GM12878 (cell line): ENCODE results near the gene MUSTN1. TPM values are rescaled to one million over a fixed set of nuclear protein-coding genes. Genes with fewer than 3 reads are reported as not detected.

ENCODE experiments used
- ATAC-seq: fragments of 200-7000 bp; cut with Tn5 transposase; 3 replicates; pipeline ENCODE4 v1.9.1; 2020; ENCODE audit warnings: mild to moderate bottlenecking, moderate library complexity
- BruUV-seq: library from RNA; stranded (reverse); fragments of 400-500 nt; replicated peaks from 2 replicates; lab custom pipeline; 2021; lab: Mats Ljungman, UMichigan
- CTCF ChIA-PET: fragments of 300-600 bp; sonication (Branson Sonifier 250); formaldehyde crosslinking; extraction: SDS; loops from one replicate; lab custom pipeline; 2021; ENCODE audit warnings: inconsistent platforms; lab: Yijun Ruan, JAX
- POLR2A ChIA-PET: fragments of 350-600 bp; formaldehyde crosslinking; extraction: SDS; loops from one replicate; lab custom pipeline; 2021; ENCODE audit warnings: inconsistent platforms; lab: Charles Lee
- RAD21 ChIA-PET: fragments of 300-600 bp; sonication (Branson Sonifier 250); formaldehyde crosslinking; loops from one replicate; lab custom pipeline; 2023; ENCODE audit warnings: antibody characterized with exemption; ENCODE audit not compliant: unreplicated experiment; lab: Charles Lee
- SMC1A ChIA-PET: fragments of 300-600 bp; sonication (Branson Sonifier 250); formaldehyde crosslinking; loops from one replicate; lab custom pipeline; 2023; ENCODE audit not compliant: unreplicated experiment, uncharacterized antibody; lab: Charles Lee
- DNase-seq: peaks from one replicate; pipeline ENCODE4 v3.0.0-alpha.2; 2011; ENCODE audit warnings: low read depth, low spot score
- FAIRE-seq: peaks from 3 replicates; lab custom pipeline; 2011; peaks lifted over from hg19 to GRCh38; lab: Jason Lieb, UNC
- H2AFZ ChIP-seq: 2 replicates; pipeline ENCODE4 v1.6.0; 2011; ENCODE audit warnings: low read depth, low read length, control low read depth; ENCODE audit not compliant: control insufficient read depth
- H3K27ac ChIP-seq: 2 replicates; pipeline ENCODE4 v1.5.1; 2011; ENCODE audit warnings: control low read depth; ENCODE audit not compliant: control insufficient read depth, insufficient read depth
- H3K27me3 ChIP-seq, 2 experiments: replicated peaks in 1 of 2; 2 replicates each; pipeline versions ENCODE4 v1.6.0 to v1.6.1; 2011; ENCODE audit warnings: low read length in 1 of 2; ENCODE audit not compliant: control insufficient read depth in 2 of 2, insufficient read depth in 2 of 2
- H3K36me3 ChIP-seq, 2 experiments: 2 replicates each; pipeline ENCODE4 v1.5.1; 2011; ENCODE audit warnings: low read length in 1 of 2; ENCODE audit not compliant: control insufficient read depth in 2 of 2, insufficient read depth in 2 of 2
- H3K4me1 ChIP-seq: 2 replicates; pipeline ENCODE4 v1.6.1; 2011; ENCODE audit warnings: mild to moderate bottlenecking, low read length, moderate library complexity, mixed read lengths; ENCODE audit not compliant: control insufficient read depth, insufficient read depth
- H3K4me2 ChIP-seq: 2 replicates; pipeline ENCODE4 v1.6.0; 2011; ENCODE audit warnings: control low read depth; ENCODE audit not compliant: control insufficient read depth, insufficient read depth
- H3K4me3 ChIP-seq: fragments of 200-600 bp; sonication (generic); 2 replicates; pipeline ENCODE4 v1.5.1; 2016
- H3K79me2 ChIP-seq: 2 replicates; pipeline ENCODE4 v1.6.0; 2011; ENCODE audit warnings: low read length; ENCODE audit not compliant: control insufficient read depth, insufficient read depth
- H3K9ac ChIP-seq: 2 replicates; pipeline ENCODE4 v1.8.0; 2011; ENCODE audit warnings: low read length, control low read depth, mixed read lengths; ENCODE audit not compliant: control insufficient read depth, insufficient read depth
- H3K9me3 ChIP-seq: replicated peaks from 3 replicates; pipeline ENCODE4 v1.5.1; 2011; ENCODE audit warnings: mild to moderate bottlenecking, low read length; ENCODE audit not compliant: control insufficient read depth, insufficient read depth
- H4K20me1 ChIP-seq: 2 replicates; pipeline ENCODE4 v1.6.0; 2011; ENCODE audit not compliant: control insufficient read depth, insufficient read depth
- CBX3 ChIP-seq: fragments of 200-600 bp; sonication (generic); IDR thresholded peaks from 2 replicates; pipeline ENCODE4 v1.6.1; 2016; ENCODE audit warnings: low read depth, borderline replicate concordance
- CEBPB ChIP-seq, 2 experiments: fragments of 150-350 bp in 1 of 2; IDR thresholded peaks; 2 replicates each; pipeline ENCODE4 v1.6.1; 2012 to 2014; ENCODE audit warnings: low read depth in 2 of 2, low read length in 2 of 2, borderline replicate concordance in 1 of 2, inconsistent platforms in 1 of 2
- CHD4 ChIP-seq: fragments of 200-600 bp; sonication (generic); IDR thresholded peaks from 2 replicates; pipeline ENCODE4 v1.6.1; 2016; ENCODE audit warnings: mild to moderate bottlenecking
- CREB1 ChIP-seq: IDR thresholded peaks from 2 replicates; pipeline ENCODE4 v1.6.1; 2012; ENCODE audit warnings: low read depth, mild to moderate bottlenecking, inconsistent platforms
- EED ChIP-seq: sonication (generic); IDR thresholded peaks from 2 replicates; pipeline ENCODE4 v1.6.1; 2016; ENCODE audit warnings: antibody characterized with exemption, low read depth
- ETV6 ChIP-seq, 2 experiments: fragments of 450-650 bp in 1 of 2; IDR thresholded peaks in 1 of 2; conservative IDR thresholded peaks in 1 of 2; 2 replicates each; pipeline ENCODE4 v1.6.1; 2014; ENCODE audit warnings: antibody characterized with exemption in 1 of 2, borderline replicate concordance in 1 of 2, low read depth in 1 of 2, mild to moderate bottlenecking in 1 of 2, moderate library complexity in 1 of 2
- FOS ChIP-seq: IDR thresholded peaks from 3 replicates; pipeline ENCODE4 v1.6.1; 2011; ENCODE audit warnings: borderline replicate concordance; ENCODE audit not compliant: insufficient read length; ENCODE audit errors: extremely low read depth
- MYB ChIP-seq: fragments of 150-350 bp; IDR thresholded peaks from 2 replicates; pipeline ENCODE4 v1.6.1; 2014; ENCODE audit warnings: mild to moderate bottlenecking, low read depth, low read length, borderline replicate concordance
- NFIC ChIP-seq: IDR thresholded peaks from 2 replicates; pipeline ENCODE4 v1.6.1; 2012; ENCODE audit warnings: low read depth, mild to moderate bottlenecking, inconsistent platforms, low read length, moderate library complexity
- NFYB ChIP-seq: IDR thresholded peaks from 2 replicates; pipeline ENCODE4 v1.6.1; 2011; ENCODE audit warnings: low read depth, mild to moderate bottlenecking, low read length, improper control_type of control experiment, moderate library complexity; ENCODE audit not compliant: insufficient read depth
- POLR2AphosphoS5 ChIP-seq: IDR thresholded peaks from 2 replicates; pipeline ENCODE4 v1.6.1; 2011; ENCODE audit warnings: mild to moderate bottlenecking, low read length, inconsistent platforms
- SMC3 ChIP-seq: IDR thresholded peaks from 2 replicates; pipeline ENCODE4 v1.6.1; 2011; ENCODE audit warnings: low read length, improper control_type of control experiment, borderline replicate concordance
- TCF7 ChIP-seq: IDR thresholded peaks from 2 replicates; pipeline ENCODE4 v1.6.1; 2014; ENCODE audit warnings: antibody characterized with exemption, borderline replicate concordance
- USF2 ChIP-seq: IDR thresholded peaks from 2 replicates; pipeline ENCODE4 v1.6.1; 2011; ENCODE audit warnings: low read depth, low read length, improper control_type of control experiment, borderline replicate concordance
- YBX1 ChIP-seq: fragments of 450-650 bp; IDR thresholded peaks from 2 replicates; pipeline ENCODE4 v1.6.1; 2016; ENCODE audit warnings: antibody characterized with exemption
- YY1 ChIP-seq: IDR thresholded peaks from 2 replicates; pipeline ENCODE4 v1.6.1; 2011; ENCODE audit warnings: low read depth, mild to moderate bottlenecking, low read length
- ZBTB4 ChIP-seq: fragments of 450-650 bp; formaldehyde crosslinking; IDR thresholded peaks from 2 replicates; pipeline ENCODE4 v1.4.0; 2022; ENCODE audit warnings: mild to moderate bottlenecking, moderate library complexity
- ZNF384 ChIP-seq: IDR thresholded peaks from 2 replicates; pipeline ENCODE4 v1.6.1; 2012; ENCODE audit warnings: low read depth, mild to moderate bottlenecking, low read length, improper control_type of control experiment, borderline replicate concordance
- WGBS: methylation state at CpG from one replicate; pipeline ENCODE4 v1.1.6; 2016; ENCODE audit warnings: low lambda C conversion rate; ENCODE audit not compliant: insufficient replicate concordance, insufficient coverage; ENCODE audit errors: missing lambda C conversion rate; 5-methylcytosine and 5-hydroxymethylcytosine counted together
- in situ Hi-C: fragments of 300-500 bp; cut with MboI; formaldehyde crosslinking; loops from 9 replicates; pipeline ENCODE4 v1.14.3; 2018; ENCODE audit warnings: mixed read lengths
- intact Hi-C: fragments of 100-400 bp; cut with micrococcal nuclease; formaldehyde crosslinking; loops from one replicate; pipeline ENCODE4 v1.14.2; 2022; ENCODE audit not compliant: unreplicated experiment
- polyA plus RNA-seq, 11 experiments: library from polyadenylated mRNA; depleted of rRNA in 4 of 11; unstranded in 6 of 11; stranded (reverse) in 5 of 11; fragments of >200 nt; fragmentation: Nextera tagmentation in 4 of 11; fragmentation: Illumina TruSeq in 1 of 11; extraction: Ambion mirVana in 4 of 11; extraction: Trizol in 1 of 11; gene quantifications; 1 replicate in 1 of 11; 2 replicates in 10 of 11; pipeline versions ENCODE4 v1.2.1 to v1.2.3, GENCODE V29; 2011 to 2016; ENCODE audit warnings: inconsistent platforms in 2 of 11, missing spikeins in 2 of 11, low read depth in 1 of 11
- total RNA-seq, 4 experiments: library from RNA; depleted of rRNA in 3 of 4; stranded (reverse); fragments of >200 nt in 3 of 4; fragmentation: Illumina TruSeq in 1 of 4; extraction: Trizol in 1 of 4; gene quantifications; 2 replicates each; pipeline versions ENCODE4 v1.2.1 to v1.2.3, GENCODE V29; 2013 to 2021

Gene MUSTN1
- total and polyA plus RNA-seq, 10 of the 15 experiments (the other 5 are each of a cell fraction or from before 2014, with no cell fraction given), result 0.35 to 4.5 (median 1.2) TPM; not detected in 2

- TF ChIP-seq ETV6 (conservative IDR thresholded peaks at IDR 0.05 in 1 of 2, IDR thresholded peaks at IDR 0.05 in 1 of 2; ENCODE audit: borderline replicate concordance in 1 of 2, low read depth in 1 of 2) (no peak), NFYB (no peak), CBX3 (no peak), MYB (no peak), YBX1 (no peak)
- TF ChIP-seq, all 136 proteins: peak for 0
Measured at GRCh38 chr3:52848617-52849016, 13.8 kb upstream of the MUSTN1 start (continued).

- Histone ChIP-seq H4K20me1 (no peaks in the 10 kb centered on the region), H3K4me1 (peaks cover 8% of the 10 kb centered on the region), H3K9ac (no peak overlapping the region), H3K27ac (no peak overlapping the region), H3K4me2 (no peak overlapping the region), H3K9me3 (no peaks in the 10 kb centered on the region), H3K36me3 (peaks cover 9 to 18% of the 10 kb centered on the region in 2 experiments), H3K27me3 (no peaks in the 10 kb centered on the region), H3K4me3 (no peak overlapping the region), H3K79me2 (no peaks in the 10 kb centered on the region), H2AFZ (no peak overlapping the region)
- no peak for TF ChIP-seq ETV6 (conservative IDR thresholded peaks at IDR 0.05 in 1 of 2, IDR thresholded peaks at IDR 0.05 in 1 of 2; ENCODE audit: borderline replicate concordance in 1 of 2, low read depth in 1 of 2)
- no peak for TF ChIP-seq ZNF384
- TF ChIP-seq CHD4, result no peak
- no peak for TF ChIP-seq USF2
- no peak for TF ChIP-seq SMC3
- TF ChIP-seq CEBPB (IDR thresholded peaks at IDR 0.05; ENCODE audit: borderline replicate concordance in 1 of 2, low read depth in 2 of 2, low read length in 2 of 2), result no peak
- TF ChIP-seq NFIC, result no peak
- TF ChIP-seq FOS, result no peak
- TF ChIP-seq POLR2AphosphoS5, result no peak
- TF ChIP-seq EED, result no peak
- TF ChIP-seq CREB1, result no peak
- no peak for TF ChIP-seq YY1
- no peak for TF ChIP-seq YBX1
- no peak for TF ChIP-seq TCF7
- no peak for TF ChIP-seq ZBTB4 (CRISPR knock-in tag)
- DNase-seq, result no peak
- in situ Hi-C loops (loop anchor here (10.0 kb wide), 1 partner anchor 227 kb away; no protein-coding TSS in a partner anchor), intact Hi-C loops (no loop called here)
- ChIA-PET POLR2A (interaction anchor here (0.6 kb wide), 1 partner anchor 138 kb away, joined by 3 read pairs; no protein-coding TSS in a partner anchor), RAD21 (interaction anchor here (1.4 kb wide), 2 partner anchors 10 to 87 kb away, joined by 3 to 4 read pairs; no protein-coding TSS in a partner anchor), CTCF (interaction anchor here (1.1 to 2.4 kb wide), 7 partner anchors 9 to 226 kb away, joined by 3 to 11 read pairs (median 4); no protein-coding TSS in a partner anchor), SMC1A (interaction anchor here (1.3 to 2.6 kb wide), 3 partner anchors 46 to 263 kb away, joined by 3 to 12 read pairs (median 4); no protein-coding TSS in a partner anchor)
- no peak for FAIRE-seq
- 97% methylated on average over 7 of the region's 7 CpGs for WGBS
- no peak for ATAC-seq
- BruUV-seq, result no TSS peak
Measured at GRCh38 chr3:52847726-52848125, 12.9 kb upstream of the MUSTN1 start.
